ENCODE results near the gene CALN1. TPM values are rescaled to one million over a fixed set of nuclear protein-coding genes. Genes with fewer than 3 reads are reported as not detected.

Gene CALN1
- total and polyA plus RNA-seq, 2 of the 8 experiments (the other 6 are each of a cell fraction or from before 2014, with no cell fraction given): 6.4 to 15.2 TPM

- Histone ChIP-seq H3K4me3 (ENCODE audit: extremely low read depth in 1 of 4, insufficient read depth in 2 of 4, low read depth in 3 of 4, low read length in 4 of 4) (no peak overlapping the region), H4K20me1 (replicated peaks in 1 of 2; ENCODE audit: control insufficient read depth in 1 of 2, insufficient read depth in 2 of 2, low read length in 2 of 2) (no peaks in the 10 kb centered on the region), H3K56ac (replicated peaks; ENCODE audit: insufficient read length, low read depth, low read length) (no peak overlapping the region), H3K4me1 (replicated peaks in 1 of 4; ENCODE audit: control insufficient read depth in 3 of 4, insufficient read depth in 4 of 4, low read length in 3 of 4) (no peaks in the 10 kb centered on the region; a peak in 1 of 7 replicates), H3K14ac (ENCODE audit: insufficient read length) (no peak overlapping the region), H2BK120ac (replicated peaks; ENCODE audit: low read depth, low read length) (no peak overlapping the region), H3K9me3 (ENCODE audit: insufficient read depth in 2 of 2, low read depth in 1 of 2, low read length in 1 of 2) (peaks cover 0 to 2% of the 10 kb centered on the region in 2 experiments; a peak in 1 of 4 replicates), H4K8ac (ENCODE audit: extremely low read depth, insufficient read depth, low read length) (no peak overlapping the region), H3K36me3 (ENCODE audit: control insufficient read depth in 2 of 4, insufficient read depth in 4 of 4, low read length in 3 of 4) (no peaks in the 10 kb centered on the region), H3K27ac (ENCODE audit: low read depth, low read length) (no peak overlapping the region), H3K23me2 (ENCODE audit: low read depth, low read length) (no peaks in the 10 kb centered on the region), H3K4me2 (ENCODE audit: insufficient read depth in 1 of 2, low read depth in 2 of 2, low read length in 2 of 2) (no peak overlapping the region), H3K4ac (replicated peaks; ENCODE audit: insufficient read length, low read depth, low read length) (no peak overlapping the region), H3K23ac (ENCODE audit: insufficient read length) (no peak overlapping the region), H3K9ac (replicated peaks in 1 of 4; ENCODE audit: extremely low read depth in 1 of 4, low read depth in 3 of 4, low read length in 3 of 4) (no peak overlapping the region), H2BK5ac (ENCODE audit: low read depth, low read length) (no peak overlapping the region; the same call in 1 of the 2 replicates), H3K27me3 (replicated peaks in 1 of 4; ENCODE audit: control insufficient read depth in 3 of 4, extremely low read depth in 1 of 4, insufficient read depth in 3 of 4, low read length in 3 of 4) (no peaks in the 10 kb centered on the region), H2AK5ac (ENCODE audit: low read depth, low read length) (no peak overlapping the region), H3K79me2 (ENCODE audit: control insufficient read depth in 1 of 2, insufficient read depth in 2 of 2, low read length in 2 of 2) (no peaks in the 10 kb centered on the region), H2BK20ac (ENCODE audit: low read length) (no peak overlapping the region), H2BK12ac (ENCODE audit: low read depth, low read length) (no peak overlapping the region), H4K5ac (ENCODE audit: insufficient read length, low read depth, low read length) (no peak overlapping the region), H3K18ac (ENCODE audit: extremely low read depth, low read length) (no peak overlapping the region), H3K79me1 (ENCODE audit: low read depth, low read length) (no peaks in the 10 kb centered on the region), H2AFZ (ENCODE audit: low read length) (no peak overlapping the region), H4K91ac (replicated peaks; ENCODE audit: insufficient read length, low read length) (no peak overlapping the region), H2BK15ac (ENCODE audit: low read length) (peak overlapping the region; percentile 16; the same call in 1 of the 2 replicates)
- no peak for FAIRE-seq
- 92% methylated on average over 17 of the region's 17 CpGs; no CpG with 5 or more reads in 1 of the 2 experiments for WGBS, 2 experiments (ENCODE audit: extremely low coverage in 1 of 2, insufficient coverage in 1 of 2, insufficient read length in 1 of 2, insufficient replicate concordance in 2 of 2, low coverage in 1 of 2, low lambda C conversion rate in 2 of 2, missing lambda C conversion rate in 1 of 2)
- ChIA-PET CTCF (ENCODE audit: partially characterized antibody) (no interaction called here), POLR2A (ENCODE audit: partially characterized antibody) (no interaction called here)
- no peak for DNase-seq (ENCODE audit: low read depth in 1 of 2, low spot score in 2 of 2)
- TF ChIP-seq RXRA (IDR thresholded peaks at IDR 0.05; ENCODE audit: insufficient read depth, low read depth, low read length) (no peak), KDM5A (IDR thresholded peaks at IDR 0.05; ENCODE audit: low read length) (no peak), CHD1 (IDR thresholded peaks at IDR 0.05; ENCODE audit: low read depth, low read length) (no peak), KDM4A (IDR thresholded peaks at IDR 0.05; ENCODE audit: low read depth, low read length, severe bottlenecking) (no peak), TEAD4 (IDR thresholded peaks at IDR 0.05; ENCODE audit: low read depth, low read length) (no peak), FOSL1 (IDR thresholded peaks at IDR 0.05; ENCODE audit: insufficient read depth, low read depth, low read length) (no peak), NANOG (IDR thresholded peaks at IDR 0.05; ENCODE audit: insufficient read depth, low read depth, low read length, poor library complexity, severe bottlenecking) (no peak), SIRT6 (IDR thresholded peaks at IDR 0.05; ENCODE audit: low read length) (no peak), EZH2 (IDR thresholded peaks at IDR 0.05; ENCODE audit: low read depth, low read length, severe bottlenecking) (no peak), CTBP2 (IDR thresholded peaks at IDR 0.05; ENCODE audit: borderline replicate concordance, insufficient read depth, insufficient read length, low read length) (no peak), PHF8 (conservative IDR thresholded peaks at IDR 0.05; ENCODE audit: low read depth, low read length) (no peak), CBX8 (IDR thresholded peaks at IDR 0.05; ENCODE audit: borderline replicate concordance, low read depth, low read length) (no peak)
Measured at GRCh38 chr7:71942115-71942514, 470.0 kb downstream of the CALN1 start.

All from H1 (cell line).